ENCODE results near the gene FBXL19. TPM values are rescaled to one million over a fixed set of nuclear protein-coding genes. Genes with fewer than 3 reads are reported as not detected.

The FBXL19 gene
- total and polyA plus RNA-seq, 2 of the 13 experiments (the other 11 are each of a cell fraction or from before 2014, with no cell fraction given): 6.0 to 13.7 TPM

- TF ChIP-seq PRPF4 (IDR thresholded peaks at IDR 0.05; ENCODE audit: low read depth, low read length, poor library complexity, severe bottlenecking): no peak
- TF ChIP-seq ZNF235 (CRISPR knock-in tag; IDR thresholded peaks at IDR 0.05; ENCODE audit: borderline replicate concordance): 0 out of 2 replicates have a peak, but pooled peaks have one; percentile 65
- no peak for TF ChIP-seq RNF219 (CRISPR knock-in tag; IDR thresholded peaks at IDR 0.05)
- no peak for TF ChIP-seq NPAS2 (CRISPR knock-in tag; IDR thresholded peaks at IDR 0.05; ENCODE audit: borderline replicate concordance)
- no peak for TF ChIP-seq TCF12 (IDR thresholded peaks at IDR 0.05)
- peak; percentile 67; the same call in 1 of the 2 replicates for TF ChIP-seq TCF12 (CRISPR knock-in tag; IDR thresholded peaks at IDR 0.05)
- TF ChIP-seq FOXP1 (IDR thresholded peaks at IDR 0.05): no peak
- no peak for TF ChIP-seq FOXP1 (CRISPR knock-in tag; IDR thresholded peaks at IDR 0.05)
- TF ChIP-seq TRIM24 (CRISPR knock-in tag; IDR thresholded peaks at IDR 0.05): no peak; the same call in 1 of the 2 replicates
- TF ChIP-seq PCBP2 (optimal IDR thresholded peaks at IDR 0.05; ENCODE audit: low read depth, low read length, poor library complexity, severe bottlenecking): no peak
- peak; percentile 96 for TF ChIP-seq SPEN (CRISPR knock-in tag; IDR thresholded peaks at IDR 0.05; ENCODE audit: low read depth)
- peak; percentile 85; the same call in 1 of the 2 replicates for TF ChIP-seq DMTF1 (CRISPR knock-in tag; IDR thresholded peaks at IDR 0.05)
- no peak for TF ChIP-seq SP140L (CRISPR knock-in tag; IDR thresholded peaks at IDR 0.05; ENCODE audit: borderline replicate concordance)
- TF ChIP-seq ZNF616 (CRISPR knock-in tag; IDR thresholded peaks at IDR 0.05; ENCODE audit: low read depth): peak; percentile 99
- peak; percentile 57; the same call in 1 of the 2 replicates for TF ChIP-seq ZNF430 (CRISPR knock-in tag; IDR thresholded peaks at IDR 0.05)
- TF ChIP-seq ZNF891 (CRISPR knock-in tag; IDR thresholded peaks at IDR 0.05): peak; percentile 57
- peak; percentile 96 for TF ChIP-seq ZNF232 (CRISPR knock-in tag; IDR thresholded peaks at IDR 0.05; ENCODE audit: borderline replicate concordance)
- TF ChIP-seq ZNF350 (CRISPR knock-in tag; IDR thresholded peaks at IDR 0.05; ENCODE audit: borderline replicate concordance, low read depth): peak; percentile 49; the same call in 1 of the 2 replicates
These were observed 29.4 kb upstream of the FBXL19 start, which contains the start of gene BCL7C (continued) for GRCh38 chr16:30893744-30894539.

Measured in HepG2 (cell line).